K562 (cell line): ENCODE measurements around the gene ZKSCAN8. TPM values are rescaled to one million over a fixed set of nuclear protein-coding genes. Genes with fewer than 3 reads are reported as not detected.

Source experiments
- ATAC-seq: fragments of 200-7000 bp; cut with Tn5 transposase; 3 replicates; pipeline ENCODE4 v1.9.1; 2020; ENCODE audit warnings: moderate library complexity
- BruUV-seq: library from RNA; stranded (reverse); fragments of 400-500 nt; replicated peaks from 2 replicates; lab custom pipeline; 2021; lab: Mats Ljungman, UMichigan
- CTCF ChIA-PET: fragments of 300-600 bp; formaldehyde crosslinking; extraction: SDS; loops from one replicate; lab custom pipeline; 2021; ENCODE audit warnings: low intra/inter-chr PET ratio; lab: Yijun Ruan, JAX
- POLR2A ChIA-PET: fragments of 300-600, 350-650 bp; sonication (Branson Sonifier 250); formaldehyde crosslinking; extraction: SDS; loops from one replicate; lab custom pipeline; 2021; ENCODE audit warnings: antibody characterized with exemption, inconsistent platforms; lab: Yijun Ruan, JAX
- DNase-seq, 4 experiments: peaks; one replicate each; pipeline versions ENCODE4 v3.0.0 to v3.0.0-alpha.2; 2011 to 2018; ENCODE audit warnings: low spot score in 3 of 4, mixed read lengths in 3 of 4; ENCODE audit errors: extremely low read depth in 1 of 4
- FAIRE-seq: peaks from 2 replicates; lab custom pipeline; 2011; peaks lifted over from hg19 to GRCh38; lab: Jason Lieb, UNC
- H2AFZ ChIP-seq: 2 replicates; pipeline ENCODE4 v1.6.0; 2011; ENCODE audit warnings: low read depth, low read length, control low read depth, inconsistent platforms
- H3K27ac ChIP-seq: fragments of 200-600 bp; 3 replicates; pipeline ENCODE4 v1.8.0; 2011; ENCODE audit warnings: low read depth, mild to moderate bottlenecking, control low read depth, inconsistent platforms, low read length, moderate library complexity, mixed read lengths; ENCODE audit errors: extremely low read depth
- H3K27me3 ChIP-seq, 2 experiments: fragments of 300-600 bp in 1 of 2; 2 replicates in 1 of 2; 3 replicates in 1 of 2; pipeline versions ENCODE4 v1.6.0 to v1.8.0; 2011; ENCODE audit warnings: inconsistent platforms in 2 of 2, low read length in 2 of 2, mild to moderate bottlenecking in 1 of 2, mixed read lengths in 1 of 2, moderate library complexity in 1 of 2; ENCODE audit not compliant: control insufficient read depth in 2 of 2, insufficient read depth in 2 of 2
- H3K36me3 ChIP-seq: fragments of 300-600 bp; 3 replicates; pipeline ENCODE4 v1.8.0; 2011; ENCODE audit warnings: mild to moderate bottlenecking, low read length, inconsistent platforms; ENCODE audit not compliant: control insufficient read depth, insufficient read depth
- H3K4me1 ChIP-seq, 2 experiments: fragments of 200-600 bp in 1 of 2; replicated peaks in 1 of 2; 2 replicates in 1 of 2; 3 replicates in 1 of 2; pipeline versions ENCODE4 v1.5.1 to v1.8.0; 2011; ENCODE audit warnings: inconsistent platforms in 2 of 2, low read length in 2 of 2, mild to moderate bottlenecking in 1 of 2, mixed read lengths in 1 of 2, moderate library complexity in 1 of 2; ENCODE audit not compliant: control insufficient read depth in 2 of 2, insufficient read depth in 2 of 2
- H3K4me2 ChIP-seq: 2 replicates; pipeline ENCODE4 v1.6.1; 2011; ENCODE audit warnings: low read length, control low read depth, inconsistent platforms, mixed read lengths; ENCODE audit not compliant: insufficient read depth
- H3K4me3 ChIP-seq: fragments of 200-600 bp; sonication (generic), shearing (Covaris generic); 2 replicates; pipeline ENCODE4 v1.5.1; 2016; ENCODE audit warnings: control low read depth, inconsistent platforms
- H3K79me2 ChIP-seq: fragments of 200-600 bp; 3 replicates; pipeline ENCODE4 v1.8.0; 2011; ENCODE audit warnings: low read length, inconsistent platforms; ENCODE audit not compliant: control insufficient read depth, insufficient read depth
- H3K9ac ChIP-seq, 2 experiments: 2 replicates each; pipeline versions ENCODE4 v1.6.0 to v1.6.1; 2011; ENCODE audit warnings: low read depth in 2 of 2, low read length in 2 of 2, control low read depth in 1 of 2, inconsistent platforms in 1 of 2, mild to moderate bottlenecking in 1 of 2, mixed read lengths in 1 of 2; ENCODE audit not compliant: insufficient read depth in 1 of 2
- H3K9me1 ChIP-seq: one replicate; pipeline ENCODE4 v1.6.0; 2011; ENCODE audit warnings: inconsistent platforms, mild to moderate bottlenecking, low read length, moderate library complexity; ENCODE audit not compliant: control insufficient read depth, insufficient read depth
- H3K9me3 ChIP-seq: replicated peaks from 2 replicates; pipeline ENCODE4 v1.5.1; 2011; ENCODE audit warnings: low read depth, low read length, inconsistent platforms; ENCODE audit not compliant: control insufficient read depth, insufficient read depth
- H4K20me1 ChIP-seq: replicated peaks from 2 replicates; pipeline ENCODE4 v1.6.1; 2011; ENCODE audit warnings: low read length, inconsistent platforms, mixed read lengths; ENCODE audit not compliant: control insufficient read depth, insufficient read depth
- CCAR2 ChIP-seq: fragments of 200-400 bp; formaldehyde crosslinking; IDR thresholded peaks from 2 replicates; pipeline ENCODE4 v1.6.1; 2017; ENCODE audit warnings: mild to moderate bottlenecking, low read depth, low read length
- POU5F1 ChIP-seq: fragments of 150-350 bp; IDR thresholded peaks from 2 replicates; pipeline ENCODE4 v1.6.1; 2014; ENCODE audit warnings: borderline replicate concordance, low read length, low read depth, mild to moderate bottlenecking; ENCODE audit not compliant: partially characterized antibody
- YBX1 ChIP-seq: fragments of 450-650 bp; IDR thresholded peaks from 2 replicates; pipeline ENCODE4 v1.7.1; 2016; ENCODE audit warnings: mild to moderate bottlenecking
- ZNF121 ChIP-seq: sonication (generic); formaldehyde crosslinking; conservative IDR thresholded peaks from 2 replicates; pipeline ENCODE4 v1.8.0; 2022; ENCODE audit warnings: missing genetic modification reagents
- WGBS: fragments of 100-300 bp; shearing (Covaris generic); methylation state at CpG from one replicate; pipeline ENCODE4 v1.1.6; 2016; ENCODE audit warnings: low coverage, mixed read lengths; ENCODE audit not compliant: insufficient coverage; ENCODE audit errors: missing lambda C conversion rate; 5-methylcytosine and 5-hydroxymethylcytosine counted together
- in situ Hi-C: fragments of 300-500 bp; cut with MboI; formaldehyde crosslinking; loops from 4 replicates; pipeline ENCODE4 v1.15.0; 2018; ENCODE audit warnings: inconsistent platforms, mixed read lengths
- intact Hi-C: fragments of 100-400 bp; cut with micrococcal nuclease; formaldehyde crosslinking; loops from 2 replicates; pipeline ENCODE4 v1.14.2; 2022
- polyA plus RNA-seq, 8 experiments: library from polyadenylated mRNA; depleted of rRNA in 4 of 8; stranded (reverse) in 5 of 8; unstranded in 3 of 8; fragments of >200 nt; fragmentation: Nextera tagmentation in 2 of 8; fragmentation: Illumina TruSeq in 1 of 8; extraction: Ambion mirVana in 2 of 8; extraction: Trizol in 1 of 8; gene quantifications; 2 replicates each; pipeline versions ENCODE4 v1.2.1 to v1.2.3, GENCODE V29; 2011 to 2014; ENCODE audit warnings: inconsistent platforms in 1 of 8, missing spikeins in 1 of 8
- total RNA-seq, 7 experiments: library from RNA; depleted of rRNA in 6 of 7; stranded (reverse); fragments of >200 nt in 6 of 7; fragmentation: Illumina TruSeq in 2 of 7; extraction: Trizol in 2 of 7; gene quantifications; 2 replicates each; pipeline versions ENCODE4 v1.2.1 to v1.2.3, GENCODE V29; 2011 to 2021; ENCODE audit warnings: low replicate concordance in 1 of 7
- TF ChIP-seq, protein P1 (sequence below): sonication (generic); formaldehyde crosslinking; IDR thresholded peaks from 2 replicates; pipeline ENCODE4 v1.8.1; 2023; ENCODE audit warnings: mild to moderate bottlenecking, missing genetic modification reagents
- TF ChIP-seq, protein P2 (sequence below): sonication (generic); formaldehyde crosslinking; IDR thresholded peaks from 2 replicates; pipeline ENCODE4 v1.8.1; 2023; ENCODE audit warnings: mild to moderate bottlenecking, missing genetic modification reagents

Gene ZKSCAN8
- total and polyA plus RNA-seq, 9 of the 15 experiments (the other 6 are each of a cell fraction or from before 2014, with no cell fraction given): 3.3 to 37.7 (median 21.7) TPM

DNA sequence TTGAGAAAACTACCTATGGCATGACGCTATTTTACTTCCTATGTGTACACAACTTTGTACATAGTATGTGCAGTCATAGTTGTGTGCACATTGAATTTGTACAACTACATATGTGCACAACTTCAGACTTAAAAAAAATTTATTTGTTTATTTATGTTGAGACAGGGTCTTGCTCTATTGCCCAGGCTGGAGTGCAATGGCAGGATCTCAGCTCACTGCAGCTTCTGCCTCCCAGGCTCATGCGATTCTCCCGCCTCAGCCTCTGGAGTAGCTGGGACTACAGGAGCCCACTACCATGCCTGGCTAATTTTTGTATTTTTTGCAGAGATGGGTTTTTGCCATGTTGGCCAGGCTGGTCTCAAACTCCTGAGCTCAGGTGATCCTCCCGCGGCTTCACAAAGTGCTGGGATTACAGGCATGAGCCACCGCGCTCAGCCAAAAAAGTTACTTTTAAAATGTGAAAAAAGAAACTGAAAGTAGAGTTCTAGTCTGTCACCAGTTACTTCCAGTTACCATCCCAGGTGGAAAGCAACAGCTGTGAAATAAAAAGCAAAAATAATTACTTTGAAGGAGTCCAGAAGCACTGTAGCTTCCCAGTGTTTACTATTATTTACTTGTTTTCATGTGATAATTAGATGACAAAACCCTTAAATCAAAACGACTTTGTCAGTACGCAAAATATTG, 1.7 kb upstream of the ZKSCAN8 start (continued):
- TF ChIP-seq, protein P1, sequence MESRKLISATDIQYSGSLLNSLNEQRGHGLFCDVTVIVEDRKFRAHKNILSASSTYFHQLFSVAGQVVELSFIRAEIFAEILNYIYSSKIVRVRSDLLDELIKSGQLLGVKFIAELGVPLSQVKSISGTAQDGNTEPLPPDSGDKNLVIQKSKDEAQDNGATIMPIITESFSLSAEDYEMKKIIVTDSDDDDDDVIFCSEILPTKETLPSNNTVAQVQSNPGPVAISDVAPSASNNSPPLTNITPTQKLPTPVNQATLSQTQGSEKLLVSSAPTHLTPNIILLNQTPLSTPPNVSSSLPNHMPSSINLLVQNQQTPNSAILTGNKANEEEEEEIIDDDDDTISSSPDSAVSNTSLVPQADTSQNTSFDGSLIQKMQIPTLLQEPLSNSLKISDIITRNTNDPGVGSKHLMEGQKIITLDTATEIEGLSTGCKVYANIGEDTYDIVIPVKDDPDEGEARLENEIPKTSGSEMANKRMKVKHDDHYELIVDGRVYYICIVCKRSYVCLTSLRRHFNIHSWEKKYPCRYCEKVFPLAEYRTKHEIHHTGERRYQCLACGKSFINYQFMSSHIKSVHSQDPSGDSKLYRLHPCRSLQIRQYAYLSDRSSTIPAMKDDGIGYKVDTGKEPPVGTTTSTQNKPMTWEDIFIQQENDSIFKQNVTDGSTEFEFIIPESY (CRISPR knock-in tag): 0 out of 2 replicates have a peak, but pooled peaks have one; percentile 17
- TF ChIP-seq ZNF121 (peak; percentile 77), POU5F1 (no peak)

GRCh38 chr6:28140616-28141015, 1.1 kb upstream of the ZKSCAN8 start:
- DNase-seq: no peak
- ChIA-PET CTCF (no interaction called here), POLR2A (interaction anchor here (0.7 to 3.9 kb wide), 14 partner anchors 12 to 243 kb away, joined by 3 to 50 read pairs (median 4); partner anchors contain the start of genes ZKSCAN3, ZKSCAN4, ZSCAN26 and ZSCAN31)
- no TSS peak for BruUV-seq
- FAIRE-seq: no peak
- intact Hi-C loops (loop anchor here (1.0 kb wide), 2 partner anchors 85 to 112 kb away; partner anchors contain the start of genes ZKSCAN4 and ZSCAN9), in situ Hi-C loops (no loop called here)
- H3K36me3 ChIP-seq: peaks cover 16% of the 10 kb centered on the region
- no peaks in the 10 kb centered on the region for H4K20me1 ChIP-seq
- H3K9me3 ChIP-seq: no peaks in the 10 kb centered on the region; the same call in 1 of the 2 replicates
- H3K9me1 ChIP-seq: no peaks in the 10 kb centered on the region
- no peak for ATAC-seq
- TF ChIP-seq YBX1 (no peak), CCAR2 (no peak)
- TF ChIP-seq, protein P2, sequence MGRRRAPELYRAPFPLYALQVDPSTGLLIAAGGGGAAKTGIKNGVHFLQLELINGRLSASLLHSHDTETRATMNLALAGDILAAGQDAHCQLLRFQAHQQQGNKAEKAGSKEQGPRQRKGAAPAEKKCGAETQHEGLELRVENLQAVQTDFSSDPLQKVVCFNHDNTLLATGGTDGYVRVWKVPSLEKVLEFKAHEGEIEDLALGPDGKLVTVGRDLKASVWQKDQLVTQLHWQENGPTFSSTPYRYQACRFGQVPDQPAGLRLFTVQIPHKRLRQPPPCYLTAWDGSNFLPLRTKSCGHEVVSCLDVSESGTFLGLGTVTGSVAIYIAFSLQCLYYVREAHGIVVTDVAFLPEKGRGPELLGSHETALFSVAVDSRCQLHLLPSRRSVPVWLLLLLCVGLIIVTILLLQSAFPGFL: no peak
- H3K27me3 ChIP-seq: no peaks in the 10 kb centered on the region
- WGBS: 68% methylated on average over 5 of the region's 5 CpGs
- H3K9ac ChIP-seq: no peak overlapping the region
- H3K4me2 ChIP-seq: no peak overlapping the region
- H3K27ac ChIP-seq: no peak overlapping the region
- peaks cover 53% of the 10 kb centered on the region for H3K79me2 ChIP-seq
- H2AFZ ChIP-seq: peak overlapping the region; percentile 98; the same call in 1 of the 2 replicates
- peaks cover 12 to 17% of the 10 kb centered on the region in 2 experiments; a peak in 4 of 5 replicates for H3K4me1 ChIP-seq
- no peak overlapping the region for H3K4me3 ChIP-seq
